GM12872 (cell line): ENCODE data around the gene RASGRF1.

Experiments used
- CTCF ChIP-seq: IDR thresholded peaks from 3 replicates; pipeline ENCODE4 v1.5.1; 2011; ENCODE audit warnings: low read depth, mild to moderate bottlenecking, low read length, moderate library complexity; ENCODE audit not compliant: insufficient read depth

RASGRF1 gene

DNA sequence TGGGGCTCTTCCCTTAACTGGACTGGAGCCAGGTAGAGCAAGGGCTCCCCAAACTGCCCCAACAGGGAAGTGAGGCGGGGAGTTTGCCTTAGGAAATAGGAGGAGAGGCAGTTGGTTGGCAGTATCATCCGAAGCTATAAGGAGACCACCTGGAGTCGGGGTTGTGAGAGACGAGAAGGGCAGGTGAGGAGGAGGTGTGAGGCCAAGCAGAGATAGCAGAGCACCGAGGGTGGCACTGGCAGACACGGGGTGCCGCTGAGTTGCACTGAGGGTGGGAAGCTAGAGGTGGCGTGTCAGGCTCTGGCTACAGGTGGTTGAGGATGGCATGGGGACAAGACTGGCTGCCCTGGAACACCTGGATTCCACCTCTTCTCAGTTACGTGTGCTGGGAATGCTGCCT is 17.2 kb downstream of the RASGRF1 start:
- TF ChIP-seq CTCF, result no peak

DNA sequence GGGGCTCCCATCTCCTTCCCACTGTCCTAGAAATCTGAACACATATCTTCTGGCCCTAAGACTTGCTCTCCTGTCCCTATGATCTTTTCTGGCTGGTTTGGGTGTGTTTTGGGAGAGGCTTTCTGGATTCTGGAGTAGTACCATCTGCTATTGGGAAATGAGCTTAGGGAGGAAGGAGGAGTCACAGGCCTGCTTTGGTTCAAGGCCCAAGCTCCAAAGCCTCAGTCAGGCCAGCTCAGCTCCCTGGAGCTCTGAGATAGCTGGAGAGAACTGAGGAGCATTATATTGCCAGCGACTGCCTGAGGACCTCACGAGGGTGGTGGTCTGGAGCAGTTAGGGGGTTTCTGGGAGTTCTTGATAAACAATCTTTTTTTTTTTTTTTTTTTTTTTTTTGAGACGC is 18.7 kb downstream of the RASGRF1 start:
- no peak for TF ChIP-seq CTCF

DNA sequence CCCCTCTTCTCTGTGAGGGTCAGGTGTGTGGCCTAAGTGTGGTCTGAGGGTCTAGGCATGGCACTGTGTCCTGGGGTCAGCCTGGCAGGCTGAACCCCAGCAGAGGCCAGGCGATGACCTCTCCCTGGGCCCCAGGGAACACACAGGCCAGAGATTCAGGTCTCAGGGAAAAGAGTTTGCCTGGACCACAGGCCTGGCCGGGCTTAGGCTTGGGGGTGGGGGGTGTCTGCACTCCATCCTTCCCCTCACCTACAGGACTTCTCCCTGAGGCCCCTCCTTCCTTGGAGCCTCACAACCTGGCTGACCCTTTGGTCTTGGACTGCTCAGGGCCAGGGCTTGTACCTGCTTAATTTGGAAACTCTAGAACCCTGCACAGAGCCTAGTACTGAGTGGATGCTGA is 21.8 kb downstream of the RASGRF1 start:
- no peak for TF ChIP-seq CTCF

DNA sequence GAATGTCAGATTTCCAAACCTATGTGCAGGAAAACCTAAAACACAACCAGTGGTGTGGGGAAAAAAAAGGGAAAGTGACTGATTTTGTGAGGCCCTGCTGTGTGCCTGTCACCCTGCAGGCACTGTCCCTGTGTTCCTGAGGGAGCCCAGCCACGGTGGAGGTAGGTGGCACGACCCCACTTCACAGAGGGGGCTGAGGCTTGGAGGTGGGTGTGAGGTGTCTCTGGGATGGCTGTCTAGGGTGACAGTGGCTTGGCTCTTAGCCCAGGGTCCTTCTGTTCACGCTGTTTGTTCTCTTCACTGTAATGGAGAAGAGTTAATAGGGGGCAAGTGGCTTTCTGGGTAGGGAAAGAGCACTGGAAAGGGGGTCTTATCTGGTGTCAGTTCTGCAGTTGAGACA is 22.6 kb downstream of the RASGRF1 start:
- TF ChIP-seq CTCF, result no peak

DNA sequence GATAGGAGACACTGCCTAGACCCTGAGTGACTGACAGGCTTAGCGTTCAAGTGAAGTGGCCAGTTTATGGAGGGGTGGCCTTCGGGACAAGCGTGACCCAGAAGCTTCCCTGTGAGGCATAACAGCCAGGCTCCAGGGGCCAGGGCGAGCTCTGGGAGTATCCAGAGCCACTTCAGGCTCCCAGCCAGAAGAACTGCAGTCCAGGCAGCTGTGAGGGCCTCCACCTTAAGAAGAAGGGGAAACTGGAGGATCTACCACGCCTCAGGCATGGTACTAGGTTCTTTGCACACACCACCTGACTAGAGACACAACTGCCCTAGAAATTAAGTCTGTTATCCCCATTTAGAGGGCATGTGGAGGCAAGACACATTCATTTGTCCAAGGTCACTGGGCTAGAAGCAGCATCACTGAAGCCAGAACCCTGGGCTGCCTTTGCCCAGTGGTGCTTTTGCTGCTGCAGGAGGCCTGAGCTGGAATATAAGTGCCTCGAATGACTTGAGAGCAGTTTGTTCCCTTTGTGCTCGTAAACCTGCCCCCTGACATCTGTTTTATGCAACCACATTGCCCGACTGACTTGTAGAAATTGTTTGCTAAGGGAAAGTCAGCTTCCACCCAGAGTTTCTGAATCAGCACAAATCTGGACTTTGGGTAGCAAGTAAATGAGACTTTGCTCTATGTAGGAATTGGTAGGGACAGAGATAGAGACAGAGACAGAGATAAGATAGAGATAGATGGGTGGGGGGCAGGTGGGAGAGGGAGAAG is 23.3 kb downstream of the RASGRF1 start:
- TF ChIP-seq CTCF, result no peak

- TF ChIP-seq CTCF, result no peak
Measured at GRCh38 chr15:79066391-79067071, 24.0 kb downstream of the RASGRF1 start.

DNA sequence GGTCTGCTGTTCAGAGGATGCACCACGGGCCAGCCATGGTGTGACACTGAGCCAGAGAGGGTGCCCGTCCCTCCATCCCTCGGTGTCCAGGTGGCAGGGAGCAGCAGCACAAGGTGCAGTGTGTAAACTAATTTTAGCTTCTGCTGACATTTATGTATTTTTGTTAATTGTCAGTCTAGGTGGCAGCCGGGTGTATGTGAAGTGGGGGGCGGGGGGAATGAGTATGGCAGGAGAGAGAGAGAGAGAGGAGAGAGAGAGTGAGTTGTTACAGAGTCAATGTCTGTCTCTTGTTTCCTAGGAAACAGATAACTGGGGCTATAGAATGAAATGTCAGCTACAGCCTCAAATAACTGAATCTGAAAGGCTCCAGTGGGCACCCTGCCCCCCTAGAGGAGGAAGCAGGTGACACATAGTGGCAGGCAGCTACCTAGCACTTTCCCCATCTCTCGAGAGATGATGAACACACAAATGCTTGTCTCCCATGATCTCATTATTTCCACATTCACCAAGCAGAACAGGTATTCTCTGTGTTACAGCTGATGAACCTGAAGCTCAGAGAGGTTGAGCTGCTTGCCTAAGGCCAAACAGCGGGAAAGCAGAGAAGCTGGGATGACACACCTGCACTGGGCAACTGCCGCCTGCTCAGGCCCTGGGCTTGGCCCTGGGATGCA is 24.7 kb downstream of the RASGRF1 start:
- 0 out of 3 replicates have a peak, but pooled peaks have one; percentile 15 for TF ChIP-seq CTCF
